Effector memory CD4-positive, alpha-beta T cell (primary cell): ENCODE results near the gene PBX3.
A peak's percentile ranks its signal among the peaks of the same experiment; 100 is the strongest.

Experiments used
- DNase-seq, 3 donors: peaks; one replicate each; pipeline ENCODE4 v3.0.0-alpha.2; 2020
- H3K27ac ChIP-seq: 2 replicates; pipeline ENCODE4 v1.7.0; 2013; ENCODE audit warnings: mild to moderate bottlenecking, low read length, moderate library complexity; ENCODE audit not compliant: insufficient read depth, poor library complexity, severe bottlenecking
- H3K27me3 ChIP-seq: replicated peaks from 2 replicates; pipeline ENCODE4 v1.7.0; 2013; ENCODE audit warnings: mild to moderate bottlenecking, low read length; ENCODE audit not compliant: insufficient read depth, control insufficient read depth, poor library complexity, severe bottlenecking
- H3K36me3 ChIP-seq: 2 replicates; pipeline ENCODE4 v1.7.0; 2013; ENCODE audit warnings: mild to moderate bottlenecking, low read length, moderate library complexity; ENCODE audit not compliant: control insufficient read depth, insufficient read depth
- H3K4me1 ChIP-seq: 2 replicates; pipeline ENCODE4 v1.7.0; 2013; ENCODE audit warnings: low read length, mild to moderate bottlenecking; ENCODE audit not compliant: control insufficient read depth, insufficient read depth, poor library complexity, severe bottlenecking
- H3K4me3 ChIP-seq: 2 replicates; pipeline ENCODE4 v1.7.0; 2013; ENCODE audit warnings: low read length, low read depth, mild to moderate bottlenecking; ENCODE audit not compliant: insufficient read depth, poor library complexity, severe bottlenecking
- H3K9me3 ChIP-seq: 2 replicates; pipeline ENCODE4 v1.7.0; 2013; ENCODE audit warnings: mild to moderate bottlenecking, low read length, moderate library complexity; ENCODE audit not compliant: control insufficient read depth
- total RNA-seq, 3 donors: gene quantifications; one replicate each; lab custom pipeline; 2026; lab: John Stamatoyannopoulos, UW

Gene PBX3
- total RNA-seq = 13.3 to 13.7 (median 13.6) reads per million in 3 donors

GRCh38 chr9:125747053-125747764, at the start of gene PBX3:
Gene PBX3, plus strand, starts transcription at chr9:125747373.
- H3K4me3 ChIP-seq = peak within 1 kb of the TSS; percentile 97

GRCh38 chr9:125699870-125700269, 47.3 kb upstream of the PBX3 start:
- DNase-seq = no peak
- Histone ChIP-seq H3K36me3 (no peaks in the 10 kb centered on the region), H3K4me1 (no peaks in the 10 kb centered on the region), H3K27ac (no peak overlapping the region), H3K9me3 (no peaks in the 10 kb centered on the region), H3K4me3 (no peak overlapping the region), H3K27me3 (no peaks in the 10 kb centered on the region)

More at GRCh38 chr9:125747053-125747764, at the start of gene PBX3:
- no peaks in the 10 kb centered on the region for H3K36me3 ChIP-seq
- no peaks in the 10 kb centered on the region for H3K9me3 ChIP-seq
- H3K4me1 ChIP-seq = peaks cover 4% of the 10 kb centered on the region
- peak; percentile 25 to 45 (median 35) for DNase-seq
- no peaks in the 10 kb centered on the region for H3K27me3 ChIP-seq
- peak within 1 kb of the TSS; percentile 61 for H3K27ac ChIP-seq

GRCh38 chr9:125700791-125701190, 46.4 kb upstream of the PBX3 start:
- DNase-seq = no peak
- no peaks in the 10 kb centered on the region for H3K9me3 ChIP-seq
- H3K36me3 ChIP-seq = no peaks in the 10 kb centered on the region
- peaks cover under 1% of the 10 kb centered on the region for H3K4me1 ChIP-seq
- no peak overlapping the region for H3K4me3 ChIP-seq
- no peak overlapping the region for H3K27ac ChIP-seq
- no peaks in the 10 kb centered on the region for H3K27me3 ChIP-seq

GRCh38 chr9:125701351-125701750, 45.8 kb upstream of the PBX3 start:
- H3K4me1 ChIP-seq = peaks cover 6% of the 10 kb centered on the region
- no peaks in the 10 kb centered on the region for H3K27me3 ChIP-seq
- H3K36me3 ChIP-seq = no peaks in the 10 kb centered on the region
- no peak for DNase-seq
- H3K9me3 ChIP-seq = no peaks in the 10 kb centered on the region
- H3K27ac ChIP-seq = no peak overlapping the region
- no peak overlapping the region for H3K4me3 ChIP-seq

GRCh38 chr9:125703662-125704061, 43.5 kb upstream of the PBX3 start:
- no peaks in the 10 kb centered on the region for H3K27me3 ChIP-seq
- peaks cover 13% of the 10 kb centered on the region for H3K4me1 ChIP-seq
- no peak for DNase-seq
- H3K36me3 ChIP-seq = no peaks in the 10 kb centered on the region
- no peak overlapping the region for H3K27ac ChIP-seq
- no peaks in the 10 kb centered on the region for H3K9me3 ChIP-seq
- H3K4me3 ChIP-seq = no peak overlapping the region

- Histone ChIP-seq H3K27me3 (no peaks in the 10 kb centered on the region), H3K27ac (no peak overlapping the region), H3K4me1 (peaks cover 13% of the 10 kb centered on the region), H3K4me3 (peak overlapping the region; percentile 70), H3K36me3 (no peaks in the 10 kb centered on the region), H3K9me3 (no peaks in the 10 kb centered on the region)
- no peak for DNase-seq
These were observed 41.3 kb upstream of the PBX3 start for GRCh38 chr9:125705893-125706292.

- Histone ChIP-seq H3K4me3 (peak within 1 kb of the TSS; percentile 70), H3K27me3 (no peaks in the 10 kb centered on the region), H3K27ac (peak within 1 kb of the TSS; percentile 63), H3K9me3 (no peaks in the 10 kb centered on the region), H3K36me3 (no peaks in the 10 kb centered on the region), H3K4me1 (peaks cover 13% of the 10 kb centered on the region)
- DNase-seq = peak; percentile 85 to 90 (median 85)
These were observed 40.3 kb upstream of the PBX3 start, which contains the start of gene MAPKAP1 for GRCh38 chr9:125706651-125707471. Gene MAPKAP1, minus strand, starts transcription at chr9:125707208. Its CDS starts 34,634 bp downstream, at chr9:125672574.

- Histone ChIP-seq H3K27me3 (no peaks in the 10 kb centered on the region), H3K4me3 (peak overlapping the region; percentile 70), H3K27ac (peak overlapping the region; percentile 63), H3K4me1 (peaks cover 13% of the 10 kb centered on the region), H3K36me3 (no peaks in the 10 kb centered on the region), H3K9me3 (no peaks in the 10 kb centered on the region)
- DNase-seq = no peak
These were observed 39.7 kb upstream of the PBX3 start for GRCh38 chr9:125707472-125707804.

- Histone ChIP-seq H3K4me3 (no peak overlapping the region), H3K4me1 (no peaks in the 10 kb centered on the region), H3K9me3 (no peaks in the 10 kb centered on the region), H3K27me3 (no peaks in the 10 kb centered on the region), H3K36me3 (no peaks in the 10 kb centered on the region), H3K27ac (no peak overlapping the region)
- DNase-seq = no peak
These were observed 20.6 kb upstream of the PBX3 start for GRCh38 chr9:125726456-125727132.
